Tibial nerve (tissue), 4 donors: ENCODE data around the gene ROBO3. TPM values are rescaled to one million over a fixed set of nuclear protein-coding genes. Genes with fewer than 3 reads are reported as not detected.
A peak's percentile ranks its signal among the peaks of the same experiment; 100 is the strongest.

Experiments used
- DNase-seq, 2 donors: peaks; one replicate each; pipeline ENCODE4 v3.0.0-alpha.2; 2019; ENCODE audit warnings: low spot score in 2 of 2
- H3K27ac ChIP-seq, 4 donors: fragments of 200-600 bp; sonication (generic) in 3 of 4; one replicate each; pipeline ENCODE4 v1.5.1; 2017 to 2019; ENCODE audit warnings: mild to moderate bottlenecking in 1 of 4
- H3K27me3 ChIP-seq, 2 donors: fragments of 200-600 bp; sonication (generic) in 1 of 2; one replicate each; pipeline versions ENCODE4 v1.5.1 to v1.6.0; 2017 to 2019
- H3K36me3 ChIP-seq, 3 donors: fragments of 200-600 bp; sonication (generic); one replicate each; pipeline ENCODE4 v1.5.1; 2018 to 2019
- H3K4me1 ChIP-seq, 4 donors: fragments of 200-600 bp; sonication (generic) in 3 of 4; one replicate each; pipeline ENCODE4 v1.5.1; 2017 to 2019
- H3K4me3 ChIP-seq, 4 donors: fragments of 200-600 bp; sonication (generic) in 3 of 4; one replicate each; pipeline ENCODE4 v1.5.1; 2017 to 2019; ENCODE audit warnings: mild to moderate bottlenecking in 1 of 4, moderate library complexity in 1 of 4
- H3K9me3 ChIP-seq, 4 donors: fragments of 200-600 bp; sonication (generic) in 3 of 4; one replicate each; pipeline ENCODE4 v1.5.1; 2017 to 2019
- CTCF ChIP-seq, 5 experiments: fragments of 200-600 bp in 3 of 5; fragments of 450-650 bp in 2 of 5; sonication (generic) in 3 of 5; IDR thresholded peaks; one replicate each; pipeline ENCODE4 v1.5.1; 2016 to 2019; ENCODE audit warnings: antibody characterized with exemption in 5 of 5, mild to moderate bottlenecking in 3 of 5, moderate library complexity in 2 of 5
- EP300 ChIP-seq, 2 donors: sonication (generic); formaldehyde crosslinking; IDR thresholded peaks; one replicate each; pipeline ENCODE4 v1.6.1; 2017; ENCODE audit warnings: antibody characterized with exemption in 2 of 2, mild to moderate bottlenecking in 1 of 2
- POLR2A ChIP-seq, 2 donors: fragments of 450-650 bp; IDR thresholded peaks; one replicate each; pipeline ENCODE4 v1.6.1; 2017; ENCODE audit warnings: antibody characterized with exemption in 2 of 2, mild to moderate bottlenecking in 2 of 2, moderate library complexity in 2 of 2
- WGBS, 2 donors: methylation state at CpG; one replicate each; pipeline ENCODE4 v1.1.5; 2018; 5-methylcytosine and 5-hydroxymethylcytosine counted together
- total RNA-seq, 4 donors: library from RNA; depleted of rRNA; stranded (reverse); fragments of >200 nt; gene quantifications; one replicate each; pipeline ENCODE4 v1.1.0, GENCODE V29; 2016

The ROBO3 gene
- total RNA-seq, 4 donors from 2014 or later: 22.2 to 34.3 (median 24.8) TPM

GRCh38 chr11:124872741-124873140 is 7.5 kb downstream of the ROBO3 start:
- H3K9me3 ChIP-seq: no peaks in the 10 kb centered on the region
- H3K4me3 ChIP-seq: no peak overlapping the region
- TF ChIP-seq EP300 (IDR thresholded peaks at IDR 0.05) (no peak), POLR2A (IDR thresholded peaks at IDR 0.05) (no peak), CTCF (IDR thresholded peaks at IDR 0.05) (no peak)
- no peaks in the 10 kb centered on the region for H3K36me3 ChIP-seq
- DNase-seq: no peak
- WGBS, 2 donors: 26% methylated on average over 9 of the region's 9 CpGs
- peaks cover 0 to 65% of the 10 kb centered on the region in 2 donors for H3K27me3 ChIP-seq
- peaks cover 0 to 36% (median 9%) of the 10 kb centered on the region in 4 donors for H3K4me1 ChIP-seq
- no peak overlapping the region for H3K27ac ChIP-seq

DNA sequence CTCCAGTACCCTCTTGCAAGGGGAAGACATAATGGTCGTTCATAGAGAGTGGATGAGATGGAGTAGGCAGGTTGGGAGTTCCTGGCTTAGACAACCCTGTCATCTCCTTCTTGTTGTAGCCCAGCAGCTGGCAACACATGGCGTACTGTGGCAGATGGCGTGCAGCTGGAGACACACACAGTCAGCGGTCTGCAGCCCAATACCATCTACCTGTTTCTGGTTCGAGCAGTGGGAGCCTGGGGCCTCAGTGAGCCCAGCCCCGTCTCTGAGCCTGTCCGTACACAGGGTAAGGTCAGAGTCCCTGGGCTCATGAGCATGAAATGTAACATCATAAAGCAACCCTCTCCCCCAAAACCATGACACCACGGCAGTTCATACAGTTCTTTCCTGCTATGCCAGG is 8.7 kb downstream of the ROBO3 start:
- Histone ChIP-seq H3K4me1 (peaks cover 0 to 34% (median 6%) of the 10 kb centered on the region in 4 donors), H3K9me3 (no peaks in the 10 kb centered on the region), H3K4me3 (no peak overlapping the region), H3K27ac (no peak overlapping the region), H3K27me3 (peaks cover 0 to 53% of the 10 kb centered on the region in 2 donors), H3K36me3 (no peaks in the 10 kb centered on the region)
- 86 to 92% methylated on average over 8 of the region's 8 CpGs for WGBS, 2 donors
- no peak for DNase-seq
- no peak for TF ChIP-seq POLR2A (IDR thresholded peaks at IDR 0.05)
- TF ChIP-seq EP300 (IDR thresholded peaks at IDR 0.05): no peak
- TF ChIP-seq CTCF (IDR thresholded peaks at IDR 0.05): no peak

GRCh38 chr11:124874571-124875255 is 9.5 kb downstream of the ROBO3 start:
- Histone ChIP-seq H3K27me3 (peaks cover 0 to 46% of the 10 kb centered on the region in 2 donors), H3K36me3 (no peaks in the 10 kb centered on the region), H3K4me3 (no peak overlapping the region), H3K9me3 (no peaks in the 10 kb centered on the region), H3K4me1 (peaks cover 0 to 29% (median 6%) of the 10 kb centered on the region in 4 donors), H3K27ac (no peak overlapping the region)
- TF ChIP-seq POLR2A (IDR thresholded peaks at IDR 0.05) (no peak), EP300 (IDR thresholded peaks at IDR 0.05) (no peak), CTCF (IDR thresholded peaks at IDR 0.05) (no peak)
- DNase-seq: no peak
- 85 to 90% methylated on average over 7 of the region's 7 CpGs for whole genome bisulfite sequencing, 2 donors

- H3K4me3 ChIP-seq: peak overlapping the region in 1 of 4 donors; percentile 77
Measured at GRCh38 chr11:124875401-124875800, 10.2 kb downstream of the ROBO3 start.

More at GRCh38 chr11:124875401-124875800, 10.2 kb downstream of the ROBO3 start:
- TF ChIP-seq POLR2A (IDR thresholded peaks at IDR 0.05): no peak
- no peak for TF ChIP-seq CTCF (IDR thresholded peaks at IDR 0.05)
- no peak for TF ChIP-seq EP300 (IDR thresholded peaks at IDR 0.05)
- Histone ChIP-seq H3K4me1 (peaks cover 0 to 29% (median 6%) of the 10 kb centered on the region in 4 donors), H3K36me3 (no peaks in the 10 kb centered on the region), H3K27ac (peak overlapping the region in 1 of 4 donors; percentile 98), H3K9me3 (no peaks in the 10 kb centered on the region), H3K27me3 (peaks cover 0 to 39% of the 10 kb centered on the region in 2 donors)
- DNase-seq: no peak
- WGBS, 2 donors: 40 to 68% methylated on average over 3 of the region's 3 CpGs
